GM19023 (cell line): ENCODE data around the gene NIF3L1.

Experiments
- ATAC-seq: cut with Tn5 transposase; IDR thresholded peaks from one replicate; pipeline ENCODE4 v1.9.1; 2021; ENCODE audit warnings: mild to moderate bottlenecking, moderate library complexity; ENCODE audit not compliant: unreplicated experiment

Gene NIF3L1, protein sequence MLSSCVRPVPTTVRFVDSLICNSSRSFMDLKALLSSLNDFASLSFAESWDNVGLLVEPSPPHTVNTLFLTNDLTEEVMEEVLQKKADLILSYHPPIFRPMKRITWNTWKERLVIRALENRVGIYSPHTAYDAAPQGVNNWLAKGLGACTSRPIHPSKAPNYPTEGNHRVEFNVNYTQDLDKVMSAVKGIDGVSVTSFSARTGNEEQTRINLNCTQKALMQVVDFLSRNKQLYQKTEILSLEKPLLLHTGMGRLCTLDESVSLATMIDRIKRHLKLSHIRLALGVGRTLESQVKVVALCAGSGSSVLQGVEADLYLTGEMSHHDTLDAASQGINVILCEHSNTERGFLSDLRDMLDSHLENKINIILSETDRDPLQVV

DNA sequence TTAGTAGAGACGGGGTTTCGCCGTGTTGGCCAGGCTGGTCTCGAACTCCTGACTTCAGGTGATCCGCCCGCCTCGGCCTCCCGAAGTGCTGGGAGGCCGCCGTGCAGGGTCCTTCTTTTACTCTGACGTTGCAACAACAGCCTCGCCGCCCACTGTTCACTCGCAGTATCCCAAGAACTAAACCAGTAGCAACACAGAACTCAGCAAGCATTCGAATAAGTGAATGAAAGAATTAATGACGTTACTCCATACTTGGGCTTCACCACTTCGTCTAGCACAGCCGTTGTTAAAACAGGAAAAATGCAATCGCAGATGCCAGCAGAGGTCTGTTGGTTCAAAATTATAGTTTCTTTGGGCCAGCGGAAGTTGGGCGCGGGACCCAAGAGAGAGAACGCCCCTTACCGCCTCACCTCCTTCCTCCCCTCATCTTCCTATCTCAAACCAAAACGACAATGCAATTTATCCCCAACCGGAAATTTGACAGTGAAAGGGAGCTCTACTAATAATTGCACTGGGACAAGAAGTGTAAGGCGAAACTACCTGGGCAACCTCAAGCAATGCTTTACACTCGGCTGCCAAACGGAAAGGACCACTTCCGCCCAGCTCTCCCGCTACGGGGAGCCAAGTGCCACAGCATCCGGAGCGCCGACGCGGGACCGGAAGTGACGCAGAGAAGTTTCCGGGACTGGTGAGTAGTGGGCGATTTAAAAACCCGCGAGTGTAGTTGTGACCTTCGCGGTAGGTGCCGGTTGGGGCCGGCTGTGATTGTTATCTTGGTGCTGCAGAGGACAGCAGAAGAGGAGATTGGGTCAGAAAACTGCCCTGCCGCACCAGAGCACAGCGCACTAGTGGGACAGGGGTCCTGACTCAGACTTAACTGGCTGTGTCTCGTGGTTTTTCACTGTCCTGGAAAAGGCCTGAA is at the start of gene NIF3L1, which contains the start of gene PPIL3:
NIF3L1 (plus strand) TSS at position 668 of the 922 bp plus-strand sequence. CDS start 2,573 bp downstream, outside the sequence.
PPIL3 (minus strand) TSS at position 374 of the 922 bp plus-strand sequence. CDS start 1,462 bp downstream, outside the sequence.
- ATAC-seq, result peak; percentile 92

DNA sequence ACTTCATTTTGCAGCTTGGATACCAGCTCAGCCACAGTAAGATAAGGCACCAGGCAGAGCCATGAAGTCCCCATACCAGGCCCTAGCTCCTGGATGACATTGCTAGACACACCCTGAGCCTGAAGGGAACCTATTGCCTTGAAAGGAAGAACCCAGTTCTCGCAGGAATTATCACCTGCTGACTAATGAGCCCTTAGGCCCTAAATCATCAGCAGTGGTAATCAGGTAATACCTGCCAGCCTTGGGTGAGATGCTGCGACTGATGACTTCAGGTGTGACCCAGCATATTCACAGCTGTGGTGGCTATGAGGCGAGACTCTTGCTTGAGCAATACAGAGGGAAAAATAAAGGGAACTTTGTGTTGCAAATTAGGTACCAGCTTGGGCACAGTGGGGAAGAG is 49.7 kb upstream of the NIF3L1 start:
- no peak for ATAC-seq

DNA sequence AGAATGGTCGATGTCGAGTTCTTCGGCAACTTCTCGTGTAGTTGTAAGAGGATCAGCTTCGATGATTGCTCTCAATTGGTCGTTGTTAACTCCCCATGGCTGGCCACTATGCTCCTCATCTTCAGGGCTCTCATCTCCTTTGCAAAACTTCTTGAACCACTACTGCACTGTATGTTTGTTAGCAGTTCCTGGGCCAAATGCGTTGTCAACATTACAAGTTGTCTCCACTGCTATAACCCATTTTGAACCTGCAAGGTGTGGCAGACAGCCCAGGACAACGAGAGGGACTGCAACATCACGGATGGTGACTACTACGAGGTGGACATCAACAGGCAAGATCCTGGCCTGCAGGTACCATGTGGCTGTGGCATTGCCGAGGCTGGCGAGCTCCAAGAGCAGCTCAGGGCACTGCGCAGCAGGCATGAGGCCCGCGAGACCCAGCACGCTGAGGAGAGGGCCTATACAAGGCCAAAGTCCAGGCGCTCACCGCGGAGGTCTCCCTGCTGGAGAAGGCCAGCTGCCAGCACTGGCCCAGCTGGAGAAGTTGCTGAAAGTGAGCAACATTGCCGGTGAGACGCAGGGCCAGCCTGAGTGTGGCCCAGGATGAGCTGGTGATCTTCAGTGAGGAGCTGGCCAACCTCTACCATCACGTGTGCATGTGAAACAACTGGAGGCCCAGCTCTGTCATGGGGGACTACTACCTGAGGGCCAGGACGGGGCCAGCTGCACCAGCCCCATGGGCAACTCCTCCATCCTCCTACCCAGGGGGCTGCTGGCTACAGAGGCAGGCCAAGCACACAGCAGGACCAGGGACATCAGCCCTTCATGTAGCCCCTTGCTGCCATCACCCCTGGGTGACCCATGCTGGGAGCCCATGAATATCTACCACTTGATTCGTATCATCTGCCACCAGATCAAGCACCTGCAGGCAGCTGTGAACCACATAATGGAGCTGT is 44.9 kb upstream of the NIF3L1 start:
- ATAC-seq, result no peak

DNA sequence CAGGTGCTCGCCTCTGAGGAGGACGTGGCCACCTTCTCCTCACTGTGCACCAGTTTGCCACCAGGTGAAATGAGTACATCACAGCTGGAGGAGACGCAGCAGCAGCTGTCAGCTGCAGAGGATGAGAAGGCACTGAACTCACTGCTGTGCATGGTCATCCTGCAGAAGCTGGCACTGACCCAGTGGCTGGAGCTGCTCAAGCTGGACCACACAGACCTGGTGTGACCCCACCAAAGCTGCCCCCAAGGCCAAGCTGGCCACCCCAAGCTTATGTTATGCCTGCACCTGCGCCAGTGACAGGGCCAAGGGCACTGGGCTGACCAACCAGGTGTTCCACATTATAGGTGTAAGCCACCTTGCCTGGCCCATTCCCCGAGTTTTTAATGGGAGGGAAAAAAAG is 44.0 kb upstream of the NIF3L1 start:
- no peak for ATAC-seq

DNA sequence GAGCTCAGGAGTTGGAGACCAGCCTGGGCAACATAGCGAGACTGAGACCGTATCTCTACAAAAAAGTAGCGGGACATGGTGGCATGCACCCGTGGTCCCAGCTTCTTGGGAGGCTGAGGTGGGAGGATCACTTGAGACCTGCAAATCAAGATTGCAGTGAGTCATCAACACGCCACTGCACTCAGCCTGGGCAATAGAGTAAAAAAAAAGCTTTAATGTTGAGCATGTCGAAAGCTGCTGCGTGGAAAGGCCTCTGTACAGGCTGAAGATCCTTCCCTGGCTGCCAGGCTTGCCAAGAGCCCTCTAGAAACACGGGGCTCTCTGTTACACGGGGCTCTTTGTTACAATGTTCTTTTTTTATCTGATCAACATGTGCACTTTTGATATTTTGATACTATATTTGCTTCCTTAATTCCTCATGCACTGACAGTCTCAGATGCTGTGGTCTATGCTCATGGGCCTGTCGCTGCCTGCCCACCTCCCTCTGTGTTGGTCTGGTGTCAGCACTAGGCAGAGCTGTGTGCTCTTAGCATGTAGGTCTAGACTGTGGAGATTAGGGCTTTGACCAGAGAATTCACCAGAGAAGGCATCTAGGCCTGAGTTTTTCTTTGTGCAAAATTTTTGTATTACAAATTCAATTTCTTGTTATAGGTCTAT is 43.4 kb upstream of the NIF3L1 start:
- no peak for ATAC-seq

DNA sequence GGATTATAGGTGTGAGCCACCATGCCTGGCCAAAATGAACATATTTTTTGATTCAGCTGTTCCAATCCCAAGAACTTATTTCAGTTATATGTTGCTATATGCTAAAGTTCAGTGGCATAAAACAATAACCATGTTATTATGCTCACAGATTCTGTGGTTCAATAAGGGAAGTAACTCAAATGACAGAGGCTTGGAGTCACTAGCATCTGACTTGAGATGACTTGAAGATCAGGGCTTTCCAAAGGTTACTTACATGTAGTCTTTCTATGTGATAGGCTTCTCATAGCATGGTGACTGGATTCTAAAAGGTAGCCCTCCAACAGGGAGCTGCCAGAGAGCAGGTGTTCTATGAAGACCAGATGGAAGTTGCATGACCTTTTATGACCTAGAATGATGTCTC is 41.9 kb upstream of the NIF3L1 start:
- no peak for ATAC-seq

DNA sequence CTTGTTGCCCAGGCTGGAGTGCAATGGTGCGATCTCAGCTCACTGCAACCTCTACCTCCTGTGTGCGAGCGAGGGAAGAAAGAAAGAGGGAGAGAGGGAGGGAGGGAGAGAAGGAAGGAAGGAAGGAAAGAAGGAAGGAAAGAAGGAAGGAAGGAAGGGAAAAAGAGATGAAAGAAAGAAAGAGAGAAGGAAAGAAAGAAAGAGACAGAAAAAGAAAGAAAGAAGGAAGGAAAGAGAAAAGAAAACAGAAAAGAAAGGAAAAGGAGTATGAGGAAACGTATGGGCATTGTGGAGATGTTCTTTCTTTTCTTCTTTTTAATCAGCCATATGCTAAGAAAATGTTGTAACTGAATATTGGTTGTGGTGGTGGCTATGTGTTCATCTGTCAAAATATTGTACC is 41.2 kb upstream of the NIF3L1 start:
- ATAC-seq, result no peak

DNA sequence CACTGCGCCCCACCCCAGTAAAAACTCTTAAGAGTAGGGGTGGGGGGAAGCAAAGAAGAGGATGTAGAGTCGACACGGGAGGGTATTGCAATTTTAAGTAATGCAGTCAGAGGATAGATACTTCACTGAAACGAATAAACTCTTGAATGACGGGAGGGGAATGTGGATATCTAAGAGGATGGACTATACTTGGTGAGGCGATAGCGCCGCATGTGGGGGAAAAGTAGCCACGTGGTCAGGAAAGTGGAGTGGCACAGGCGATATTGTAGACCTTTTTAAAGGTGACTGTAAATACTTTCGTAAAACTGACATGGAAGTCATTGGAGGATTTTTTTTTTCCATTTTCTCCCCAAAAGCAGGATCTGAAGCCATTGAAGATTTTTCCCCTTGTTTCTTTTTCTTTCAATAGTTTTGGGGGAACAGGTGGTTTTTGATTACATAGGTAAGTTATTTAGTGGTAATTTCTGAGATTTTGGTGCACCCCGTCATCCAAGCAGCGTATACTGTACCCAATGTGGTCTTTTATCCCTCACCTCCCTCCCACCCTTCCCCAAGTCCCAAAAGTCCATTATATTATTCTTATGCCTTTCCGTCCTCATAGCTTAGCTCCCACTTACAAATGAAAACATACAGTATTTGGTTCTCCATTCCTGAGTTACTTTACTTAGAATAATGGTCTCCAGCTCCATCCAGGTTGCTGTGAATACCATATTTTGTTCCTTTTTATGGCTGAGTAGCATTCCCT is 38.5 kb upstream of the NIF3L1 start:
- no peak for ATAC-seq

DNA sequence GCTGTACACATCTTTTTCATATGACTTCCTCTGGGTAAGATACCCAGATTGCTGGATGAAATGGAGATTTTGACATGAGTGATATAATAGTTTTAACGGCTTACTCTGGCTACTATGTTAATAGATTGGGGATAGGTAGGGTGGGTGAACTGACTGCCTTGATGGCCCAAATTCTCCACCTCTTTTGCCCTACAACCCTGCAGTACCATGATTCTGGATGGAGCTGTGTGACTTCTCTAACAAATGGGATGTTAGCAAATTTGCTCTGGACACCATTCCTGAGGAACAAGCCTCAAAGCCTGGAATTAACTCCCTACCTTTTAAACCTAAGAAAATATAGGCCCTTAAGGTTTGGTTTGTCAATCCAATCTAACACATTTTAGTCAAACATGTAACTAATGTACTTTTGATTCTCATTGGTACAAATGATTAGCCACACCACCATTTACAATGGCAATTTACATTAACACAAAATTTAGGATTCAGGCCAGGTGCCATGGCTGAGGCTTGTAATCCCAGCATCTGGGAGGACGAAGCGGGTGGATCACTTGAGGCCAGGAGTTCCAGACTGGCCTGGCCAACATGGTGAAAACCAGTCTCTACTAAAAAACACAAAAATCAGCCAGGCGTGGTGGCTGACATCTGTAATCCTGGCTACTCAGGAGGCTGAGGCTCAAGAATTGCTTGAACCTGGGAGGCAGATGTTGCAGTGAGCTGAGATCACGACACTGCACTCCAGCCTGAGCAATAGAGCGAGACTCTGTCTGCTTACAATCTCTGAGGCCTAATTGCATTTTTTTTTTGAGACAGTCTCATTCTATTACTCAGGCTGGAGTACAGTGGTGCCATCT is 37.5 kb upstream of the NIF3L1 start:
- no peak for ATAC-seq

DNA sequence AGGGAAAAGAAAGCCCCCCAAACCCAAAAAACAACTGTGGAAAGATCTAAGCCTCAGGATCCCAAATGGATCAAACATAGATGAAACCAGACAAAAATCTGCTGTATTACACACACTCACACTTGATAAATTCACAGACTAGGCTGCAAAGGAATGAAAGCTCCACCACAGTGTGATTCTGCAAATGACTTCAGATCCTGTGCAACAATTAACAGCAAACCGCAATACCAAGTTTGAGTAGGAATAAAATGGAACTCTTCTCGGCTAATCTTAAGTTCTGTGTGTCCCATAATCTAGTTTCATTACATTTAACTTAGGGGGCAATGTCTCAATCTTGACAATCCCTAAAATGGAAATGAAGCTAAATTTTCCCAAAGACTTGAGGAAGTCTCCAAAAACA is 36.6 kb upstream of the NIF3L1 start:
- no peak for ATAC-seq

DNA sequence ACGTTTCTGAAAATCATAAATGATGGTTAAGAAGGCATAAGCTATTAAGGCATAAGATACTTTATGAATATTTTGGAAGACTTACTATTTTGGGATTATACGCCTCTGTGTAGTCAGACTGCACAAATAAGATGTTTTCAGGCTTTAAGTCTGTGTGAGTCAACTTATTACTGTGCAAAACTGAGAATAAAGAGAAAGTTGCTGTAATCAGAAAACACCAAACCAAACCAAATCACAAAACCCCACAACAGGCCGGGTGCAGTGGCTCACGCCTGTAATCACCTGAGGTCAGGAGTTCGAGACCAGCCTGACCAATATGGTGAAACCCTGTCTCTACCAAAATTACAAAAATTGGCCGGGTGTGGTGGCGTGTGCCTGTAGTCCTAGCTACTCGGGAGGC is 32.4 kb upstream of the NIF3L1 start:
- no peak for ATAC-seq

DNA sequence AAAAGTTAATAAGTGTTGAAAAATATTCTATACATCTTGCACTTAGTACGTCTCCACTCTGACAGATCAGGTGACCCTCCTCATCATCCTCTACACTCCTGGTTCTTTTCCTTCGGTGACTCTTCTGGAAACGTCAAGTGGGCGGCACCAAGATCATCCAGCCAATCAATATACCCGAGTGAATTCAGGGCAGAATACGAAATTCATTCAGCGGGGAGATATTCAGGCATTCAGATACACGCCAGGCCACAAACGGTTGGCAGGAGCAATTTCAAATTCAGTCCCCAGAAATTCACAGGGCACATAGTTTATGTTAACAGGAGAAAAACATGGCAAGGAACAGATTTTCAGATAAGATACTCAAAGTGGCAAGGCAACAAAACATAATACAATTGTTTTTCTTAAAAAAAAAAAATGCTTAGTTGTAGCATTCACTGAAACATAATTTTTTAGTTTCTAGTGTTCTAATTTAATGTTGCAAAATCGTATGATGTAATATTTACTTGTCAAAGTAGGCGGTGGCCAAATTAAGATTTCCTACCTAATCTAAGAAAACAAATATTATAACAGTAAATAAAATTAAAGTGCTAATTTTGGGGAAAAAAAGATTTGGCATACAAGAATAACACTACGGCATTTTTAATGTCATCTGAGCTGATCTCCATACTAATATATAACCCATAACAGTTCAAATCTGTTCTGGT is 28.9 kb upstream of the NIF3L1 start:
- ATAC-seq, result no peak

DNA sequence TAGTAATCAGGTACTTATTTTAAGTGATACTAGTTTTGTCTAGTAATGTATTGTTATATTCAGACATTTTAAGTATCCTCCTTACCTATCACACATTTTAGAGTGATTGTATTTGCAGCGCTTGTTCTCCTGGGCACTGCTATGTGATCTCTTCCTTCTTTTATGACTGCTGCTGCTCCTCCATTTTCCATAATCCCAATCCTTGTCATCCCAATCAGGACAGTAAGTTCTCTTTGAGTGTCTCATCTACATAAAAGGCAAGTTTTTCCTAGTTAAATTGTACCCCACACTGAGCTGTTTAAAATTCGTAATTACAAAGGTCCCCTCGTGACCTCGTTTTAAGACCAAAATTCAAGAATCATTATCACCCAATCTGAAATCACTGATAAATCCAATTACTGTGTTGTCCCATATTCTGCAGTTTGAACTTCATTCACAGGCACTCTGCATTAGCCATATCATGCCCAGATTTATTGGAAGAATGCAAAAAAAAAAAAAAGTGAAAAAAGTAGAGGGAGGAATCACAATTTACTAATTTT is 27.5 kb upstream of the NIF3L1 start:
- ATAC-seq, result no peak

DNA sequence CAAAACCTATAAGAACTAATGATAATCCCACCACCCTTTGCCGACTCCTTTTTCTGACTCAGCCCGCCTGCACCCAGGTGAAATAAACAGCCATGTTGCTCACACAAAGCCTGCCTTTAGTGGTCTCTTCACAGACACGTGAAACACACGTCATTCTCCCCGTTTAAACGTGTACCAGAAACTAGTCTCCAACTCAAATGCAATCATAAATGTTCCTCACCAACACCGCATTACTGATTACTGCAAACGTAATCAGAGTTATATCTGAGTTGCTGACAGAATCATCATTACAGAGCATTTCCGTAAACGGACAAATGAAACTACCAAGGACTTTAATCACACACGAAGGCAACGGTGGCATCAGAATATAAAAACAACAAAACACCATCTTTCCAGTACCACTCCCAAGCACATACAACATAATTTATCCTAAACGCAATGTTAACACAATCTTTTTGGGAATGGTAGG is 26.6 kb upstream of the NIF3L1 start:
- ATAC-seq, result no peak

DNA sequence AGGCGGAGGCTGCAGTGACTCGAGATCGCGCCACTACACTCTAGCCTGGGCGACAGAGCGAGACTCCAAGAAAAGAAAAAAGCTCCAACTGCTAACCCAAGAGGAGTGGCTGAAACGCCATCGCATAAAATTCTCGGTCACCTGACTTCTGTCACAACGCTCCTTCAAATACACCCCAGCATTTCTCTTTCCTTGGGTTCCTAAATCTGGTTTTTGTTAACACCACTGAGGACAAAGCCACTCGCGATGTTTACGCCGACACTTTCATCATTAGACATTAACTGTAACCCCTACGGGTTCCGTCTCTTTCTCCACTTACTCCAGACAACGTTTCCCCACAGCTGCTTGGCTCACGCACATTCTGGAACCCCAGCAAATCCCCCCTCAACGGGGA is 25.4 kb upstream of the NIF3L1 start:
- ATAC-seq, result peak; percentile 1

DNA sequence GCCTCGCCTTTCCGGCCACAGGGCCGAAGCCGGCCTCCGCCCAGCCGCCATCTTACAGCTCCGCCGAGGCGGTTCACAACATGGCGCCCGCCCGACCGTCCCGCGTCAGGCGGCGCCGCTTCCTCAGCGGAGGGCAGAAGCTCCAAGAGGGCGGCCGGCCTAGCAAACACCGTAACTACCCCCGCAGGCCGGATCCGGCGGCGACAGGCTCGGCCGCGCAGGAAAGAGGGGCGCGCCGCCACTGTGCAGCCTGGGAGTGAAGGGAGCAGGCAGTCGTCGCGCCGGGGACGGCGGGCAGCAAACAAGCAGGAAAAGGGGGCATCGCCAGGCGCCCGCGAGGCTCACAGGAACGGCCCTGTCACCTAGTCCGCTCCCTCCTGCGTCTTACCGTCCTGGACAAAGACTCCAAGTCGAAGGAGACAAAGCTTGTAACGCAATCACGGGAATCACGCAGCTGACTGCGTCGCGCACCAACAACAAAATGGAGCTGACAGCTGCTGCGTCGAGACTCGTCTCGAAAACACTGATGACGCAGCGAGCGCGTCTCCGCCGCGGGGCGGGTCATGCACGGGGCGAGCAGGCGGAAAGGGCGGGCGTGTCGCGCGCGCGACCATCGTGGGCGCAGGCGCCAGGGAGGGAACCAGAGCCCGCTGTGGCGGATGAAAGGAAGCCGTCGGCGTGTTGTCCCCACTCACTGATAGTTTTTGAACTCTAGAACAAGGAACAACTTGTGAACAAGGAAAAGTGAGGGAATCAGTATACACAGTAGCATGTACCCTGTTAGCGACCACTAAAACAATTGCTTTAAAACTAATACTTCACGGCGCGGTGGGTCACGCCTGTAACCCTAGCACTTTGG is 24.8 kb upstream of the NIF3L1 start, which contains the start of gene CLK1:
CLK1 (minus strand) TSS at position 483 of the 859 bp plus-strand sequence. CDS start 2,796 bp downstream, outside the sequence.
- peak; percentile 89 for ATAC-seq
